Upper lobe of left lung (tissue), 4 donors: ENCODE data around the gene MRTFB.

Experiments
- CTCF ChIP-seq, 6 experiments: fragments of 450-650 bp in 4 of 6; fragments of 200-600 bp in 2 of 6; sonication (generic) in 2 of 6; IDR thresholded peaks; one replicate each; pipeline ENCODE4 v1.5.1; 2016 to 2019; ENCODE audit warnings: antibody characterized with exemption in 6 of 6
- EP300 ChIP-seq, 4 donors: sonication (generic); formaldehyde crosslinking; IDR thresholded peaks; one replicate each; pipeline ENCODE4 v1.5.1; 2017; ENCODE audit warnings: antibody characterized with exemption in 4 of 4, control low read depth in 2 of 4

GRCh38 chr16:14181371-14182050 is 110.4 kb downstream of the MRTFB start:
- TF ChIP-seq CTCF (IDR thresholded peaks at IDR 0.05): no peak
- TF ChIP-seq EP300 (IDR thresholded peaks at IDR 0.05): no peak
